Cardiac septum (tissue), 1 donor: Measurements from ENCODE around the gene ELK1. TPM values are rescaled to one million over a fixed set of nuclear protein-coding genes. Genes with fewer than 3 reads are reported as not detected.
"Not testable (repeated sequence)": the region's sequence is repeated elsewhere in the genome, so short reads cannot be mapped to it uniquely, and the experiment has no call there.

ENCODE experiments used
- DNase-seq: peaks from one replicate; pipeline ENCODE4 v3.0.0-alpha.2; 2020; ENCODE audit warnings: low spot score
- intact Hi-C: fragments of 100-400 bp; cut with DNase I; formaldehyde crosslinking; loops from one replicate; pipeline ENCODE4 v1.14.0; 2022
- total RNA-seq: library from RNA; stranded (reverse); fragmentation: NEBNext Ultra II Directional; extraction: Animal tissue kit (Norgen Biotek cat#: 25700); gene quantifications from one replicate; pipeline ENCODE4 v1.2.1, GENCODE V29; 2021
- donor health status: DM: no; HTN: no; CAD: no.

The ELK1 gene
- total RNA-seq, 1 donor from 2014 or later, result 38.2 TPM

DNA sequence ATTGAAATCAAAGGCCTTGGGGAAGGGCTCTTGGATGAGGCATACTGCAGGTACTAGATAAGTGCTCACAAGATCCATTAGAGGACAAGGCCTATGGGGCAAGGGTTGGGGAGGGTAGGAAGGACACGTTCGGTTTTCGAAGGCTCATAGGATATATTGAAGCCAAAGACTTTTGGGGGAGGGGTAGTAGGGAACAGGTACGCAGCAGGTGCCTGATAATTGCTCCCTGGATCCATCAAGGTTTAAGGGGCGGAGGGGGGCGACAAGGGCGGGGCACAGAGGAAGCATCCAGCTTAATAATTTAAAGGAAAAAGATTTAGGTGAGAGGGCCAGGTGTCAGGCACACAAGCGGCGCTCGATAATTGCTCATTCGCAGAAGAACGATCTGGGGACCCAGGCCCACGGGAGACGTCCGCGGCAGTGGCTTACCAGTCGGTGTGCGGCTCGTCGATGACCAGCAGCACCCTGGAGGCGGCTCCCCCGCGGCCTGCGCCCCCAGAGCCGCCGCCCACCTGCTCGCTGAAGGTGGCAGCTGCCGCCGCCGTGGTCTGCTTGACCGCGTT, 31.4 kb downstream of the ELK1 start:
- intact Hi-C loops, result no loop called here
- no peak for DNase-seq

DNA sequence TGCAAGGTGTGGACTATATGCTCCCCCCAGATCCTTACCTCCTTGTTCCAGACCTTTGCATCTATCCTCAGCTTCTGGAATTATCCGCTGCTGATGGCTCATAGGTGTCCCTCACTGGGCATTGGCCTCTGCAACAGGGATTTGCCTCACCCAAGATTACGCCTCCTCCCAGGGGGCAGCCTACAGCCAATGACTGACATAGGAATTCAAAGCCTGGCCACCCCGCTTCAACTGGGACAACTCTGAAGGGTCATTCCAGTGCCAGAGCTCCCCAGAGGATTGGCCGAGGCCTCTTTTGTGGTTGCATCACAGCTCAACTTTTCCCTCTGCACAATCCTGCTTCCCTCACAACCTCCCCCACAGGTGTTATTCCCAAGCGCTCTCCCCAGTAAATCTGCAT, 35.7 kb downstream of the ELK1 start:
- intact Hi-C loops, result no loop called here
- no peak for DNase-seq

DNA sequence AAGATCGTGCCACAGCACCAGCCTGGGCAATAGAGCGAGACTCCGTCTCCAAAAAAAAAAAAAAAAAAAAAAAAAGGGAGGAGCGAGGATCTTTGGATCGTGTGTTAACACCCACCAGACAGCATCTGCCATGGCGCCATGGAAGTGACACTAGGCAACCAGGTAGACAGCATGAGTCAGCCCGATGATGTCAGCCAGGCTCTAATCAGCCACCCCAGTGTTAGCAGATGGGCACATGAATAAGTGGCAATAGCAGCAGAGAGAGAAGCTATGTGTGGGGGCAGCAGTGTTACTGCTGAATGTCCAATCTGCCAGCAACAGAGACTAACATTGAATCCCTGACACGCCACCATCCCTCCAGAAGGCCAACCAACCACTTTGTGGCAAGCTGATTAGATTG, 37.3 kb downstream of the ELK1 start:
- intact Hi-C loops, result no loop called here
- DNase-seq, result no peak

DNA sequence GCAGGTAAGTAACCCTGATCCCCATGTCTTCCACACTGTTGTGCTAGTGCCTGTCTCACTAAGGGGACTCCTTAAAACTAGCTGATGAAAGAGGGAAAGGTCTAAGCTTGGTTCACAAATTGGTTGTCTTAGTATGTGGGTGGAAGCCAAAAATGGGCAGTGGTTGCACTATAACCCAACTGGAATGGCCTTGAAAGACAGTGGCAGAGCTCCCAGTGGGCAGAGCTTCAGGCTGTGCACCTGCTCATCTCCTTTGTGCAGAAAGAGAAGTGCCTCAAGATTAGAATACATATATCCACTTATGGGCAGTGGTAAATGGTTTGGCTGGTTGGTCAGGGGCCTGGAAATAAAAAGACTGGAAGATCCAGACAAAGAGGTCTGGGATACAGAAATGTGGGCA, 37.9 kb downstream of the ELK1 start:
- intact Hi-C loops, result no loop called here
- DNase-seq, result no peak

DNA sequence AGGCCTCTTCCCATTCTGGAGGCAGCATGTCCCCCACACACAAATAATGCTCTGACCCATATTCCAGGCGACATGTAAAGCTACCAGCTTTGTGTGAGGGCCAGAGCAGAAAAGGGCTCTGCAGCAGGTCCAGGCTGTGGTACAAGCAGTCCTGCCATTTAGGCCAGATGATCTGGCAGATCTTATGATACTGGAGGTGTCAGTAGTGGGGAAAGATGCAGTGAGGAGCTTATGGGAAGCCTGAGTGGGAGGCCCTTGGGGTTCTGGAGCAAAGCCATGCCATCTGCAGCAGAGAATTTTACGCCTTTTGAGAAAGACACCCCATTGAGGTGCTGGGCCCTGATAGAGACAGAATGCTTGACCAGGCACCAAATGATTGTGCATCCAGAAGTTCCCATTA, 38.4 kb downstream of the ELK1 start:
- intact Hi-C loops, result no loop called here
- no peak for DNase-seq

DNA sequence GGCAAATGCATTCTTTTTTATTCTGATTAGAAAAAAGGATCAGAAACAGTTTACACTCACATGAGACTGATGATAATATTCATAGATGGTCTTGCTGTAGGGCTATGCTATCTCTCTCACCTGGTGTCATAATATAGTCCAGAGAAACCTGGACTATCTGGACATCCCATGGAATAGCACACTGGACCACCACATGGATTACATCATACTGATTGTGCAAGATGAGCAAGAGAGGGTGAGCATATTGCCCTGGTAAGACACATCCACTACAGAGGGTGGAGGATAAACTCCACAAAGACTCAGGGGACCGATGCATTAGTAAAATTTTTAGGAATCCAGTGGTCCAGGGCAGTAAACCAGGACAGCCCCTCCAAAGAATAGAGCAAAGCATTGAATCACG, 38.9 kb downstream of the ELK1 start:
- no peak for DNase-seq
- intact Hi-C loops, result no loop called here

DNA sequence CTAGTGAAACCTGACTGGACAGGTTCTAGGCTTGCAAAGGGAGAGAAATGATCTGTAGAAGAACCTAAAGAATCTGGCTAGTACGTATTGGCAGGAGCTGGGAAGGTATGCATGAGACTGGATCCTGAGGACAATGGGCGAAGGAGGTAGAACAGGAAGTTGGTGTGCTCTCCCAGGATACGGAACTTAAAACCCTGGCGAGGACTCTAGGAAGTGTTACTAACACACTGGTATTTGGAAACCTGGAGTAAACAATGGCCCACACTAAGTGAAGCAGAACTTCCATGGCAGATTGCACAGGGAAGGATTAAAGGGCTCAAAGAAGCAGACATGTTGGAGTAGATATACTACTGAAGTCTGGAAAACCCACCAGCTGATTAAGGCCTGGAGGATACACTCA, 39.9 kb downstream of the ELK1 start:
- no peak for DNase-seq
- intact Hi-C loops, result no loop called here

DNA sequence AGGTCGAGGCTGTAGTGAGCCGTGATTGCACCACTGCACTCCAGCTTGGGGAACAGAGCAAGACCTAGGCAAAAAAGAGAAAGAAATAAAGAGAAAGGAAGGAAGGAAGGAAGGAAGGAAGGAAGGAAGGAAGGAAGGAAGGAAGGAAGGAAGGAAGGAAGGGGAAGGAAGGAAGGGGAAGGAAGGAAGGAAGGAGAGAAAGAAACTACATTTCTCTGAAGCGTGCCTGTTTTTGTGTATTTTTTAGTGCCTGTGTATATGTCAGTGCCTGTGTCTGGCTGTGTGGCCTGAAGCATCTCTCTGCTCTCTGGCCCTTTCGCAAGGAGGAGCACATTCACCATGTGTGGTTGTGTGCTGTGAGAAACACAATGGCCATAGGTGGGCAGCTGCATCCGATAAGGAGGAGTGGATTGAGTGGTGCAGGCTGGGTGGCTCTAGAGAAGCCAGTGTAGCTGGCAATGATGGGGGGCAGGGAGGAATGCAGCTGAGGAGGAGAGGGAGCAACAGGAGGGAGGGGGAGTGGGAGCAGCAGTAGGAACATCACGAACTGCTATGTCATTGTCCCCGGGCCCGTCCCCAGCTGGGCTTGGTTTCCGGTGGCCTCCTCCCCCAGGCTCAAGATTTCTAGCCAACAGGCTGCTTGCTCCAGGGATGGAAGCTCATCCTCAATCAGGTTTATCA, 42.1 kb downstream of the ELK1 start:
- DNase-seq, result no peak
- intact Hi-C loops, result no loop called here

DNA sequence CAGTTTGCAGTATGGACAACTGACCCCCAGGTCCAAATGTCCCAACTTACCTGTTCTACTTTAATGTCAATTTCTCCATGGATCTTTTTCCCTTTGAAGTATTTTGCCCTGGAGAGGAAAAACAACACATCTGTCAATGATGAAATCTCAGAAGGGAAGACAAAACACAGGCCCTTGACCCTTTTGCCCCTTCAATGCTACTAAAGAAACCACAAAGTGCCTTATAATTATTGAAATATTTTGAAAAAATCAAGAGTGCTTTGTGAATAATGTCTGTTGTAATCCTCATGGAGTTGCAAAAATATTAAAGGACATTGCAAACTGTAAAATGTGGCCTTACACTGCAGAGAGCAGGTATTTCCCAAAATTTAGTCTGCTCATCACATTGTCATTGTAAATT, 43.3 kb downstream of the ELK1 start:
- no peak for DNase-seq
- intact Hi-C loops, result no loop called here

DNA sequence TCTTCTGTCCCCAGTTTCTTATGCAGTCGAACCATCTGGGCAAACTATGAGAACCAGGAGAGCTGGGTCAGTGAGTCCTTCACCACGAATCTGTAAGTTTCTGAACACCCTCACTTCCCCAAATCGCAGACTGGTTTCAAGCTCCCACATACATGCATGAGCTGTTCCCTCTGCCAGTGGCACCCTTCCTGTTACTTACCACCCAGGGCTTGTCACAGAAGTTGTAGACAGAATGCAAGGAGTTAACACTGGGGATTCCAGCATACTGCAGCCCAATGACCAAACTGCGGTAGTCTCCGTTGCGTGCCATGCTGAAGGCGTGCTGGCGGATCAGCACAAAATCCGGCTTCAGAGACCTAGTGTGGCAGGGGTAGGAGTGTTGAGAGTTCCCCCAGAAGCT, 45.3 kb downstream of the ELK1 start:
- no peak for DNase-seq
- intact Hi-C loops, result no loop called here

DNA sequence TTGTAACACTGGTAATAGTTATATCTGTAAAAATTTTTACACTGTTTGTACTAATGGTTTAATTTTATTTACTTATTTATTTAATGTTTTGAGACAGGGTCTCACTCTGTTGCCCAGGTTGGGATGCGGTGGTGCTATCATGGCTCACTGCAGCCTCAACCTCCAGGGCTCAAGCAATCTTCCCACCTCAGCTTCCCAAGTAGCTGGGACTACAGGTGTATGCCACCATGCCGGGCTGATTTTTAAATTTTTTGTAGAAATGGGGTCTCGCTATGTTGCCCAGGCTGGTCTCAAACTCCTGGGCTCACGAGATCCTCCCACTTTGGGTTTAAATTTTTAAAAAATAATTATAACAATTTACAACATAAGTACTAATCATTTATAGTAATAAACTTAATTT, 47.2 kb downstream of the ELK1 start:
- intact Hi-C loops, DNase-seq: not testable (repeated sequence)

DNA sequence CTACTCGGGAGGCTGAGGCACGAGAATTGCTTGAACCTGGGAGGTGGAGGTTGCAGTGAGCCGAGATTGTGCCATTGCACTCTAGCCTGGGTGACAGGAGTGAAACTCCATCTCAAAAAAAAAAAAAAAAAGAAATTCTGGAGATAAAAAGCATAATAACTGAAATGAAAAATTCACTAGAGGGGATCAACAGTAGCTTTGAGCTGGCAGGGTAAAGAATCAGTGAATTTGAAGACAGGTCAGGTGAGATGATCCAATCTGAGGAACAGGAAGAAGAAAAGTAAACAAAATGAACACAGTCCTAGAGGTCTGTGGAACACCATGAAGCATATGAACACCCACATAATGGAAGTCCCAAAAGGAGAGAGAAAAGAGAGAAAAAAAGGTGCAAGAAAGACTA, 53.1 kb downstream of the ELK1 start:
- no peak for DNase-seq
- intact Hi-C loops, result no loop called here

DNA sequence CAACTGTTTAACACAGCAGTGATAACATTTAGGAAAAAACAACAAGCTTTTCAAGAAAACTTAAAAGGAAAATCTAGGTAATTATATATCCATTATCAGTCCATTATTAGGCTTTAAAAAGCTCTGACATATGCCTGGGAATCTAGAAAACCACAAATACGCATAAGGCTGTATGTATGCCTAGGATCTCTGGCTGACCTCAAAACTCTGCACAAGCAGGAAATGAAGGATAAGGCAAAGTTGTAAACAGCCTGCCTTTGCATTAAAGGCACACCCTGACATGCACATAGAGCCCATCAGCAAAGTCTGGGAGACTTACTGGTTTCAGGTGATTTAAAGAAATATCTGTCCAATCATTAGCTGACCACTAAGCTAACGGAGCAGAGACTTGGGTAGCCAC, 54.1 kb downstream of the ELK1 start:
- no peak for DNase-seq
- intact Hi-C loops, result no loop called here

DNA sequence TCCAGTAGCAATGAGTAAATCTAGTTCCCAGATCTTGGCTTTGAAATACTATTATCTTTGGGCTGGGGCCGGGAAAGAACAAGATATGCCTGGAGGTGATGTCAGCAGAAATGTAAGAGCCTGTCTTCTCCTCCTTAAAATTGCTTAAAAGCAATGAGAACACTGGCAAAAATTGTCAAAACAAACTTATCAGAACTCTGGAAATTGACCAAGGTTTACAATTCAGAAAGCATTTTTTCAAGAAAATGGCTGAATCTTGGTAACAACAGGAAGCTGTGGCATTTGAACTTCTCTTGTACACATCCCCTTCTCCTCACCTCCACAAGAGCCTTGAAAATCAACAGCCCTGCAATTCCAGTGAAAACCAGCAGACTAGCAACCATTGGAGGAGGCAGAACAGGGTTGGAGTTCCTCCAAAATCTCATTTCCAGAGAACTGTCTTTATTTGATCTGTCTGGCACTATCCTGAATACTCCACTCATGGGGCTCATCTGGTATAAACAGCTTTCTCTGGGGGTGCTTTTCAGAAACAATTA, 54.6 kb downstream of the ELK1 start:
- intact Hi-C loops, result no loop called here
- DNase-seq, result no peak

DNA sequence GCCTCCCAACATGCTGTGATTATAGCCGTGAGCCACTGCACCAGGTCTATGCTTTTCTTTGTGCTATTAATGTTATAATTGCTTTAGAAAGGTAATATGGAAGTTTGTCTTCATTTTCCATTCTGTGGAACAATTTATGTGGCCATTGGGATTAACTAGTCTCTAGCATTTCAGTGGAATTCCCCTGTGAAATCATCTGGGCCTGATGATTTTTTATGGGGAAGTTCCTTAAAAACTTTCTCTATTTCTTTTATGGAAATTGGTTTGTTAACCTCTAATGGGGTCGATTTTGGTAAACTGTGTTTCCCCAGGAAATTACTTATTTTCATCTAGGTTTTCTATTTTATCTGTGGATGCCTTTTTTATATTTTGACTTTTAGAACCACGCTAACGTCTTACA, 56.8 kb downstream of the ELK1 start:
- intact Hi-C loops, result no loop called here
- DNase-seq, result no peak

DNA sequence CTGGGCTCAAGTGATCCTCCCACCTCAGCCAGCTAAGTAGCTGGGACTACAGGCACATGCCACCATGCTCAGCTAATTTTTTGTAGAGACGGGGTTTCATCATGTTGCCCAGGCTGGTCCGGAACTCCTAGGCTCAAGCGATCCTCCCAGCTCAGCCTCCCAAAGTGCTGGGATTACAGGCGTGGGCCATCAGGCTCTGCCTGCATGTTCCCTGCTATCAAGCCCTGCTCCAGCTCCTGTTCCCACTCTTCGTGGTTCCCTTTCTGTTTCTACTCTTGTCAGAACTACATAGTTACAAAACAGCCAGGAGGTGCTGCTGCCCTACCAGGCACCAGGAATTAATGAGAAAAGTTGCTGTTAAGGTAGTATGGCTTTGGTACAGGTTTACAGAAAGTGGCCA, 59.4 kb downstream of the ELK1 start:
- intact Hi-C loops, result no loop called here
- peak; percentile 31 for DNase-seq

DNA sequence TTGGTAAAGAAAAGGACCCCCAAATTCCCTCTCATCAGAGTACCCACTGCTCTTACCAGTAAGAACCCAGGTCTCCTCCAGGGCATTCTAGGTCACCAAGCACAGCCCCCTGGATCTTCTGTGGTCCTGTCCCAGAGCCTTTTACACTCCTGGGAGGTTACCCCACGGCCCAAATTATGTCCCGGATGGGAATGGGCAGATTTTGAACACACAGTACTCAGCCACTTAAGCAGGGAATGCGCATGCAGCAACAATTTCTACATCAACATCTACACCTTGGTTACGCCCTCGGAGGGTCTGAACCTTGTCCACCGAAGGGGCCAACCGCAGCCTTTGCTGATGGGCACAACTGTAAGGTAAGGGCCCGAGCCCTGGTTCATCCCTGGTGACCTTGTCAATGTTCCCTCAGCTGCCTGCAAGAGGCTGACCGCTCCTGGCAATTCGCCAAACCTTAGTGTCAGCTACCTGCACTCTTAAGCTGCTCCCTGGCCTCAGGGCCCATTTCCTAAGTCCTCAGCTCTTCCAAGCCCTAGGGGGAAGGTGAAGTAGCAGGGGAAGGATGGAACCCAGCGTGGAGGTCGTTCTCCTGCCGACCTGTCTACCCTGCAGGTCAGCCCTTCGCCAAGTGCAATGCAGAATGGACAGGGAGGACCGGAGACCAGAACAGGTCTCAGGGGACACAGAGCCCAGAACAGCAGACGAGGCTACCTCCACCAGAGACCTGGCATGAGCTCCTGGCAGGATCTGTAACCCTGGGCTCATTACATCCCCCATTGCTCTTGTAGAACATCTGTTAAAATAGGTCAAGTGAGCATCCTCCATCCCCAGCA, 62.2 kb downstream of the ELK1 start:
- intact Hi-C loops, result no loop called here

DNA sequence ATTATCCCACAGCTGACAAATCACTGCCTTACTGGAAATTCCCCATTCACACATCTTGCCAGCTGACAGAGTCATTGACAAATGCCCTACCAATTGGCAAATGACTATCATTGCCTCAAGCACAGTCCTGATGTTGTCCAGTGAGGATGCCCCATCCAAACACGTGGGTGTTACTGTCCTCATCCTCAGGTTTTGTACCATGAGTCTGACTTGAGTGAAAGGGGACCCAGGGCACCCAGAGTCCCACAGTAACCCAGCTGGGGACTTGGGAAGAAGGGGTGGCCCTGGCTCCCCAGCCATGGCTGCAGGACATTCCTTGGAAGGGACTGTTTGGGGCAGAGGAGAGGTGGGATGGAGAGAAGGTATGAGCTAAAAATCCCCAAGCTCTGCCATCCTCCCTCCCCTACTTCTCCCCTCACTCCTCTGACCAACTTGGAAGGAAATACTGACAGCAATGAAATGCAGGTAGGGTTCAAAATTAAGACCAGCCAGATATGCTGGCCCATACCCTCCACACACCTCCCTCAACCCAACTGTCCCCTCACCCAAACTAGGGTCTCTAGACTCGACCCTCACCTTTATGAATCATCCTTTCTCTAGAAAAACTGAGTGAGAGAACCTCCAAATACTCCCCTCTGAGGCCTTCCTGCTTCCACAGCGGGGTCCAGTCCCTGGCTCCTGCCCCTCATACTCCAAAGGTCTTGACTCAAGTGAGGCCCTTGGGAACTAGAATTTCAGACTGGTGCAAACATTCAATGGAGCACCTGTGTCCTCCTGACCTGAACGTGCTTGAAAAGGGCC, 63.1 kb downstream of the ELK1 start:
- DNase-seq, result no peak
- intact Hi-C loops, result no loop called here

More for the DNA sequence above, 62.2 kb downstream of the ELK1 start:
- no peak for DNase-seq

DNA sequence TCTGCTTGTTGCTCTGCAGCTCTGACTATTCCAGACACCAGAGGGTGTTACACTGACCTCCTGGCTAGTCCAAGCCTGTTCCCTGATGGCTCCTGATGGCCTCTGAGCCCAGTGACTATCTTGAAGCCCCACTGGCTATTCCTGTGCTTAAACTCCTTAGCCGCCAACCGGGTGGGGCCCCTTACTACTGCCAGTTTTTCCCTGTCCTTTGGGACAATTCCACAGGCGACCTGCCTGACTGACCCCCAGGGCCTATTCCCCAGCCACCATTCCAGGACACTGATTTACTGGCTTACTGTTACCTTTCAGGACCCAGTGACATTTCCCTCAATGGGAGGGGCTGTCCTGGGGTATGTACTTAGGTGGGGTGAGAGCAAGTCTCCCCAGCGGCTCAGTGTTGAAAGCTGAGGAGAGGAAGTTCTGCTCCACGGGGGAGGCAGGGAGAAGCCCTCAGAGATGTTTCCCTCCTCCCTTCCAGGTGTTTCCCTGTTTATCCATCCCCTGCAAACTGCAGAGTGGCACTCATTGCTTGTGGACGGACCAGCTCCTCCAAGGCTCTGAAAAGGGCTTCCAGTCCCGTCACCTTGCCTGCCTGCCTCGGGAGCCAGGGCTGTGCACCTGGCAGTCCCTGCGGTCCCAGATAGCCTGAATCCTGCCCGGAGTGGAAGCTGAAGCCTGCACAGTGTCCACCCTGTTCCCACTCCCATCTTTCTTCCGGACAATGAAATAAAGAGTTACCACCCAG, 64.1 kb downstream of the ELK1 start:
- intact Hi-C loops, result no loop called here
- DNase-seq, result peak; percentile 38
